ENCODE measurements around the gene TMC6.

DNA sequence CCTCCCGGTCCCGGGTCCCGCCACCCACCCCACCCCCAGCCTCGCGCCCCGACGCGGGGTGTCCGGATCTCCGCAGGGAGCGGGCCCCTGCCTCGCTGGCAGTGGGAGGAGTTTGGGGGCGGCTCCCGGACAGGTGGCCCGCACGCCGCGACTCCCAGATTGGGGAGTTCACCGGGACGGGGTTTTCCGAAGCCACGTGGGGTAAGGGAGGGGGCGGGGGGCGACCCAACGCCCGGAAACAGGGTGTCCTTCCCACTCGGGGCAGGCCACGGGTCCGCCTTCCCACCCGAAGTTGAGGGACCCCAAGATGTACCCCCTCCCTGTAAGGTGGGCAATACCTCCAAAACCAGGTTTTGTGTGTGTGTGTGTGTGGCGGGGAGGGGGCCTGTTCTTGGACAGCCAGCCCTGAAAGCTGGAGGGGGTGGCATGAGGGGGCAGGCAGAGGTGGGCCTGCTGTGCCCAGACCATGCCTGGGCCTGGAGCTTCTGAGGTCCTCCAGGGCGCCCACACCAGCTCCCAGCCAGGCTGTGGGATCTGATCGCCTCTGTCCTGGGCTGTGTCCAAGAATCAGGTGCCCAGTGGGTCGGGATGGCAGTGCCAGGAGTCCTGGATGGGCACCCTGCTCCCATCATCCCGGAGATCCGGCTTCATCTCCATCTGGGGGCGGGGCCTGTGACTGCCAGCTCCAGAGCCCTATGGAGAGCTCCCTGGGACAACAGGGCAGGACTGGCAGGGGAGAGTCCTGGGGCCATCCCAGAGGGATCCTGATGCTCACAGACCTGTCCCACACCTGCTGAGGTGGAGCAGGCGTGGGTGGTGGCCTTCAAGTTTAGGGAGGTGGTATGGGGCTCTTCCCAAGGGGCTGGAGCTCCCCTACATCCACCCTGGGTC is 40.6 kb upstream of the TMC6 start:
- no peak for TF ChIP-seq NFATC3 (CRISPR knock-in tag; IDR thresholded peaks at IDR 0.05)
- no peak for TF ChIP-seq RAD21 (CRISPR knock-in tag; IDR thresholded peaks at IDR 0.05)
- TF ChIP-seq SMC3 (IDR thresholded peaks at IDR 0.05; ENCODE audit: low read length) = no peak
- TF ChIP-seq IRF1 (CRISPR knock-in tag; IDR thresholded peaks at IDR 0.05; ENCODE audit: low read depth) = no peak
- TF ChIP-seq KLF9 (CRISPR knock-in tag; IDR thresholded peaks at IDR 0.05; ENCODE audit: low read depth) = no peak
- TF ChIP-seq CTCF (CRISPR knock-in tag; IDR thresholded peaks at IDR 0.05) = no peak
- TF ChIP-seq, protein P1, sequence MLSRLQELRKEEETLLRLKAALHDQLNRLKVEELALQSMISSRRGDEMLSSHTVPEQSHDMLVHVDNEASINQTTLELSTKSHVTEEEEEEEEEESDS (CRISPR knock-in tag; IDR thresholded peaks at IDR 0.05; ENCODE audit: borderline replicate concordance) = no peak
- TF ChIP-seq ZNF24 (IDR thresholded peaks at IDR 0.05) = no peak

Measured in HepG2 (cell line).